Pancreas (tissue), 10 donors: ENCODE measurements around the gene SAMD5. TPM values are rescaled to one million over a fixed set of nuclear protein-coding genes. Genes with fewer than 3 reads are reported as not detected.

Source experiments
- ATAC-seq, 4 donors: fragments of 200-7000 bp; cut with Tn5 transposase; one replicate each; pipeline versions ENCODE4 v1.8.0 to v1.9.1; 2020; ENCODE audit warnings: mild to moderate bottlenecking in 4 of 4, moderate library complexity in 4 of 4
- DNase-seq, 6 donors: peaks; one replicate each; pipeline ENCODE4 v3.0.0-alpha.2; 2020
- FAIRE-seq: peaks from 2 replicates; lab custom pipeline; 2012; peaks lifted over from hg19 to GRCh38; lab: Jason Lieb, UNC
- H3K27ac ChIP-seq, 4 donors: fragments of 200-600 bp; sonication (generic); 1 replicate in 3 of 4; 2 replicates in 1 of 4; pipeline versions ENCODE4 v1.5.0 to v1.8.0; 2020
- H3K27me3 ChIP-seq, 4 donors: fragments of 200-600 bp; one replicate each; pipeline ENCODE4 v1.8.0; 2021
- H3K36me3 ChIP-seq, 3 donors: fragments of 200-600 bp; sonication (generic) in 1 of 3; one replicate each; pipeline versions ENCODE4 v1.5.0 to v1.8.0; 2020 to 2021
- H3K4me1 ChIP-seq, 3 donors: fragments of 200-600 bp; one replicate each; pipeline ENCODE4 v1.8.0; 2021
- H3K4me3 ChIP-seq, 4 donors: fragments of 200-600 bp; sonication (generic) in 2 of 4; one replicate each; pipeline versions ENCODE4 v1.5.0 to v1.8.0; 2020 to 2021
- H3K9me3 ChIP-seq, 4 donors: fragments of 200-600 bp; one replicate each; pipeline ENCODE4 v1.8.0; 2021
- WGBS, 2 donors: extraction: QIAGEN DNeasy Blood & Tissue Kit; methylation state at CpG; one replicate each; pipeline ENCODE4 v1.1.7; 2013; 5-methylcytosine and 5-hydroxymethylcytosine counted together
- intact Hi-C, 3 donors: fragments of 100-400 bp; cut with DNase I; formaldehyde crosslinking; loops; one replicate each; pipeline versions ENCODE4 v1.11.1 to v1.14.2; 2022
- polyA plus RNA-seq, 2 donors: library from polyadenylated mRNA; stranded (reverse); fragments of 200-250 nt; gene quantifications; one replicate each; pipeline ENCODE4 v1.2.3, GENCODE V29; 2013
- total RNA-seq, 6 donors: library from RNA; stranded (reverse); fragmentation: NEBNext Ultra II Directional in 4 of 6; extraction: Animal tissue kit (Norgen Biotek cat#: 25700) in 4 of 6; gene quantifications; one replicate each; pipeline versions ENCODE4 v1.2.1 to v1.2.4, GENCODE V29; 2021 to 2023
- TF ChIP-seq, protein P1 (sequence below), 4 donors: fragments of 200-600 bp; sonication (generic) in 3 of 4; IDR thresholded peaks; one replicate each; pipeline versions ENCODE4 v1.5.0 to v1.8.0; 2021; ENCODE audit warnings: antibody characterized with exemption in 4 of 4
- donor health status: healthy with polysubstance abuse.
- donor health status: DM: no; HTN: no; CAD: no; lungs with moderate emphysema.
- donor health status: DM: no; HTN: no; CAD: no.
- donor health status: control.
- donor health status: control.
- donor health status: Bipolar disorder and iron deficiency.
- donor health status: DM: yes; HTN: yes; CAD: no.
- donor health status: DM: no; HTN: no; CAD: no.
- donor health status: DM: no; HTN: no; CAD: no.
- donor health status: DM: yes; HTN: yes; CAD: no.

The SAMD5 gene
- total and polyA plus RNA-seq, 8 donors: 0.54 to 3.8 (median 0.97) TPM

GRCh38 chr6:147467886-147468285 lies 40.6 kb upstream of the SAMD5 start:
- H3K4me1 ChIP-seq: no peaks in the 10 kb centered on the region
- H3K4me3 ChIP-seq: no peak overlapping the region
- TF ChIP-seq, protein P1, sequence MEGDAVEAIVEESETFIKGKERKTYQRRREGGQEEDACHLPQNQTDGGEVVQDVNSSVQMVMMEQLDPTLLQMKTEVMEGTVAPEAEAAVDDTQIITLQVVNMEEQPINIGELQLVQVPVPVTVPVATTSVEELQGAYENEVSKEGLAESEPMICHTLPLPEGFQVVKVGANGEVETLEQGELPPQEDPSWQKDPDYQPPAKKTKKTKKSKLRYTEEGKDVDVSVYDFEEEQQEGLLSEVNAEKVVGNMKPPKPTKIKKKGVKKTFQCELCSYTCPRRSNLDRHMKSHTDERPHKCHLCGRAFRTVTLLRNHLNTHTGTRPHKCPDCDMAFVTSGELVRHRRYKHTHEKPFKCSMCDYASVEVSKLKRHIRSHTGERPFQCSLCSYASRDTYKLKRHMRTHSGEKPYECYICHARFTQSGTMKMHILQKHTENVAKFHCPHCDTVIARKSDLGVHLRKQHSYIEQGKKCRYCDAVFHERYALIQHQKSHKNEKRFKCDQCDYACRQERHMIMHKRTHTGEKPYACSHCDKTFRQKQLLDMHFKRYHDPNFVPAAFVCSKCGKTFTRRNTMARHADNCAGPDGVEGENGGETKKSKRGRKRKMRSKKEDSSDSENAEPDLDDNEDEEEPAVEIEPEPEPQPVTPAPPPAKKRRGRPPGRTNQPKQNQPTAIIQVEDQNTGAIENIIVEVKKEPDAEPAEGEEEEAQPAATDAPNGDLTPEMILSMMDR (IDR thresholded peaks at IDR 0.05): no peak
- H3K27ac ChIP-seq: no peak overlapping the region
- no peaks in the 10 kb centered on the region for H3K9me3 ChIP-seq
- no peaks in the 10 kb centered on the region for H3K36me3 ChIP-seq
- DNase-seq: no peak
- 54 to 70% methylated on average over 2 of the region's 2 CpGs for WGBS, 2 donors
- no peak for FAIRE-seq
- no peaks in the 10 kb centered on the region for H3K27me3 ChIP-seq
- ATAC-seq: no peak
- intact Hi-C loops: no loop called here

- WGBS, 2 donors: 61 to 68% methylated on average over 2 of the region's 2 CpGs
Measured at GRCh38 chr6:147468634-147469033, 39.9 kb upstream of the SAMD5 start.

GRCh38 chr6:147479857-147480256 lies 28.6 kb upstream of the SAMD5 start:
- no peaks in the 10 kb centered on the region for H3K4me1 ChIP-seq
- FAIRE-seq: no peak
- no peak overlapping the region for H3K4me3 ChIP-seq
- no peak for ATAC-seq
- WGBS, 2 donors: 60 to 68% methylated on average over 2 of the region's 2 CpGs
- no peaks in the 10 kb centered on the region for H3K27me3 ChIP-seq
- H3K27ac ChIP-seq: no peak overlapping the region
- H3K36me3 ChIP-seq: no peaks in the 10 kb centered on the region
- intact Hi-C loops: no loop called here
- no peaks in the 10 kb centered on the region for H3K9me3 ChIP-seq
- TF ChIP-seq, protein P1 (IDR thresholded peaks at IDR 0.05): no peak
- DNase-seq: no peak

More at GRCh38 chr6:147468634-147469033, 39.9 kb upstream of the SAMD5 start:
- no peak for DNase-seq
- Histone ChIP-seq H3K27me3 (no peaks in the 10 kb centered on the region), H3K4me3 (no peak overlapping the region), H3K9me3 (no peaks in the 10 kb centered on the region), H3K27ac (no peak overlapping the region), H3K36me3 (no peaks in the 10 kb centered on the region), H3K4me1 (no peaks in the 10 kb centered on the region)
- ATAC-seq: no peak
- TF ChIP-seq, protein P1 (IDR thresholded peaks at IDR 0.05): no peak
- intact Hi-C loops: no loop called here
- no peak for FAIRE-seq

DNA sequence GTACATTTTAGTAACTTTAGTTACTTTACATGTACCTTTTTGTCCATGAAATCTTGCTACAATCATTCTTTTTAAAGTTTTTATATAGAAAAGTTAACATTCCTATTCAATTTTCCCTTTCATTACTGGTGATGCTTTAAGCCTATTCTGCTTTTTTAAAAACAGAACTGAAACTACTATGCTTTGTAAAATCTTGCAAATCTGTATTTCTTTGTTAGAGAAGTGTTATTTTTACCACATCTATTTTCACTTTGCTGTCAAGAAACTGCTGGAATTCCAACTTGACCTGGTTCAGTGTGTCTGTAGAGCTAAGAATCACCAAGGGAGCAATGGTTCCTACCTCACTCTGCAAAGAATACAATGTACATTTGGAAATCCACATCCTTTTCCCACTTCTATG lies 21.8 kb upstream of the SAMD5 start:
- no peak for DNase-seq
- Histone ChIP-seq H3K4me1 (no peaks in the 10 kb centered on the region), H3K27me3 (no peaks in the 10 kb centered on the region), H3K27ac (no peak overlapping the region), H3K4me3 (no peak overlapping the region), H3K36me3 (no peaks in the 10 kb centered on the region), H3K9me3 (no peaks in the 10 kb centered on the region)
- ATAC-seq: no peak
- no peak for FAIRE-seq
- TF ChIP-seq, protein P1 (IDR thresholded peaks at IDR 0.05): no peak
- intact Hi-C loops: no loop called here

DNA sequence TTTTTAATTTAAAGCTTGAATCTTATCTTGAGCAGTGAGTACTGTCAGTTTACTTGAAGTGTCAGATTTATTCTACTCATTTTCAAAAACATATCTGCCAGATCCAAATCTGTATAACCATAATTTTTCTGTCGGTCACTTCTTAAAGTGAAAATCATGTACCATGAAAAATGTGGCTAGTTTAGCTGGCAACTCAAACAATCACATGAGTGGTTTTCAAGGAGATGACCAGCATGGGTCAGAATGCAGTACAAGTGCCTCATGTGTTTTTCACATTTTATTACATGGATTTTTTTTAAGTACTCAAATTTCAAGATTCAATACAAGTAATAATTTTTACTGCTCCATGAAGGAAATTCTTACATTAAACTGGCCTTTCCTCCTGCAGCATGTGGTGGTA lies 11.0 kb upstream of the SAMD5 start:
- no peak overlapping the region for H3K4me3 ChIP-seq
- 78 to 95% methylated on average over 1 of the region's 1 CpG for WGBS, 2 donors
- H3K4me1 ChIP-seq: no peaks in the 10 kb centered on the region
- no peaks in the 10 kb centered on the region for H3K27me3 ChIP-seq
- no peak for ATAC-seq
- intact Hi-C loops: no loop called here
- H3K9me3 ChIP-seq: no peaks in the 10 kb centered on the region
- TF ChIP-seq, protein P1 (IDR thresholded peaks at IDR 0.05): no peak
- H3K27ac ChIP-seq: no peak overlapping the region
- no peaks in the 10 kb centered on the region for H3K36me3 ChIP-seq
- FAIRE-seq: no peak
- DNase-seq: no peak
